Neuronal stem cell (in vitro differentiated cells): ENCODE results near the gene RNH1.
A peak's percentile ranks its signal among the peaks of the same experiment; 100 is the strongest.

Experiments
- DNase-seq: peaks from one replicate; pipeline ENCODE4 v3.0.0-alpha.2; 2013; ENCODE audit warnings: low spot score
- H2AFZ ChIP-seq: one replicate; pipeline ENCODE4 v1.6.1; 2013; ENCODE audit warnings: mild to moderate bottlenecking, low read length, inconsistent platforms
- H2AK5ac ChIP-seq: 2 replicates; pipeline ENCODE4 v1.6.1; 2013; ENCODE audit warnings: low read depth, mild to moderate bottlenecking, inconsistent platforms, low read length, moderate library complexity, mixed read lengths
- H2BK120ac ChIP-seq: 2 replicates; pipeline ENCODE4 v1.6.1; 2013; ENCODE audit warnings: low read depth, mild to moderate bottlenecking, inconsistent platforms, low read length, moderate library complexity, mixed read lengths
- H2BK12ac ChIP-seq: one replicate; pipeline ENCODE4 v1.6.1; 2013; ENCODE audit warnings: low read length, inconsistent platforms
- H2BK15ac ChIP-seq: 2 replicates; pipeline ENCODE4 v1.6.1; 2013; ENCODE audit warnings: mild to moderate bottlenecking, low read length, inconsistent platforms, mixed read lengths
- H2BK5ac ChIP-seq: one replicate; pipeline ENCODE4 v1.6.1; 2013; ENCODE audit warnings: inconsistent platforms, mild to moderate bottlenecking, low read length, moderate library complexity
- H3K14ac ChIP-seq: one replicate; pipeline ENCODE4 v1.6.1; 2013; ENCODE audit warnings: low read length, inconsistent platforms
- H3K18ac ChIP-seq: 2 replicates; pipeline ENCODE4 v1.6.1; 2013; ENCODE audit warnings: low read length, inconsistent platforms
- H3K23ac ChIP-seq: 2 replicates; pipeline ENCODE4 v1.6.1; 2013; ENCODE audit warnings: low read depth, mild to moderate bottlenecking, mixed read lengths, low read length, inconsistent platforms; ENCODE audit not compliant: poor library complexity
- H3K27ac ChIP-seq: replicated peaks from 3 replicates; pipeline ENCODE4 v1.5.1; 2013; ENCODE audit warnings: low read length, inconsistent platforms
- H3K27me3 ChIP-seq, 3 experiments: 2 replicates each; pipeline ENCODE4 v1.6.1; 2013; ENCODE audit warnings: low read length in 3 of 3, mild to moderate bottlenecking in 2 of 3, inconsistent platforms in 1 of 3, low read depth in 1 of 3, mixed read lengths in 1 of 3, moderate library complexity in 1 of 3; ENCODE audit not compliant: control insufficient read depth in 3 of 3, insufficient read depth in 3 of 3
- H3K36me3 ChIP-seq, 2 donors: replicated peaks in 1 of 2; 2 replicates each; pipeline ENCODE4 v1.6.1; 2013; ENCODE audit warnings: low read length in 2 of 2; ENCODE audit not compliant: control insufficient read depth in 2 of 2, insufficient read depth in 2 of 2
- H3K4ac ChIP-seq: 2 replicates; pipeline ENCODE4 v1.6.1; 2013; ENCODE audit warnings: inconsistent platforms, mild to moderate bottlenecking, low read length, moderate library complexity
- H3K4me1 ChIP-seq, 2 donors: 1 replicate in 1 of 2; 2 replicates in 1 of 2; pipeline ENCODE4 v1.6.1; 2013; ENCODE audit warnings: low read length in 2 of 2, low read depth in 1 of 2; ENCODE audit not compliant: control insufficient read depth in 2 of 2, insufficient read depth in 1 of 2
- H3K4me2 ChIP-seq: one replicate; pipeline ENCODE4 v1.6.1; 2013; ENCODE audit warnings: mild to moderate bottlenecking, low read length, inconsistent platforms; ENCODE audit not compliant: insufficient read depth, poor library complexity, severe bottlenecking
- H3K4me3 ChIP-seq, 2 donors: 2 replicates each; pipeline ENCODE4 v1.5.1; 2013; ENCODE audit warnings: low read length in 2 of 2, mild to moderate bottlenecking in 2 of 2, inconsistent platforms in 1 of 2, moderate library complexity in 1 of 2
- H3K79me1 ChIP-seq: one replicate; pipeline ENCODE4 v1.6.1; 2013; ENCODE audit warnings: low read depth, mild to moderate bottlenecking, inconsistent platforms, low read length, moderate library complexity
- H3K9ac ChIP-seq: one replicate; pipeline ENCODE4 v1.6.1; 2013; ENCODE audit warnings: mild to moderate bottlenecking, low read depth, low read length, inconsistent platforms; ENCODE audit not compliant: poor library complexity
- H3K9me3 ChIP-seq, 2 donors: replicated peaks in 1 of 2; 2 replicates each; pipeline versions ENCODE3 to v1.6.1; 2013; ENCODE audit warnings: low read length in 2 of 2, mild to moderate bottlenecking in 2 of 2, inconsistent platforms in 1 of 2, low read depth in 1 of 2, mixed read lengths in 1 of 2, moderate library complexity in 1 of 2; ENCODE audit not compliant: control insufficient read depth in 2 of 2, insufficient read depth in 1 of 2
- H4K8ac ChIP-seq: one replicate; pipeline ENCODE4 v1.6.1; 2013; ENCODE audit warnings: low read depth, mild to moderate bottlenecking, inconsistent platforms, low read length, moderate library complexity
- H4K91ac ChIP-seq: one replicate; pipeline ENCODE4 v1.6.1; 2013; ENCODE audit warnings: low read length, low read depth, mild to moderate bottlenecking, inconsistent platforms; ENCODE audit not compliant: poor library complexity
- WGBS, 2 donors: extraction: QIAGEN DNeasy Blood & Tissue Kit; methylation state at CpG; one replicate each; pipeline ENCODE4 v1.1.7; 2013; ENCODE audit warnings: missing lambda C conversion rate in 2 of 2, mixed read lengths in 1 of 2; ENCODE audit not compliant: insufficient read length in 2 of 2, insufficient replicate concordance in 1 of 2; ENCODE audit errors: extremely low coverage in 2 of 2; 5-methylcytosine and 5-hydroxymethylcytosine counted together

Gene RNH1

GRCh38 chr11:494761-495536 is 12.1 kb downstream of the RNH1 start:
- Histone ChIP-seq H2BK120ac (peak overlapping the region; percentile 41), H3K36me3 (peaks cover 57 to 82% of the 10 kb centered on the region in 2 donors), H2AK5ac (no peak overlapping the region), H2BK5ac (peak overlapping the region; percentile 53), H3K14ac (no peak overlapping the region), H3K9ac (no peak overlapping the region), H2BK12ac (no peak overlapping the region), H4K91ac (no peak overlapping the region), H3K4ac (peak overlapping the region; percentile 76), H3K27me3 (no peaks in the 10 kb centered on the region), H3K18ac (peak overlapping the region; percentile 57), H4K8ac (no peak overlapping the region), H3K27ac (no peak overlapping the region), H3K4me3 (no peak overlapping the region), H3K23ac (peak overlapping the region; percentile 16), H2AFZ (no peak overlapping the region), H3K4me2 (no peak overlapping the region), H2BK15ac (no peak overlapping the region), H3K79me1 (peaks cover 12% of the 10 kb centered on the region), H3K9me3 (peaks cover 0 to 17% of the 10 kb centered on the region in 2 donors), H3K4me1 (no peaks in the 10 kb centered on the region)
- WGBS, 2 donors: no CpG with 5 or more reads among the region's 37 CpGs
- no peak for DNase-seq

GRCh38 chr11:492427-493226 is 14.4 kb downstream of the RNH1 start:
- H2AFZ ChIP-seq: no peak overlapping the region
- no peak overlapping the region for H3K27ac ChIP-seq
- H2BK15ac ChIP-seq: no peak overlapping the region
- no peak overlapping the region for H2BK120ac ChIP-seq
- no peak overlapping the region for H3K4ac ChIP-seq
- H3K18ac ChIP-seq: no peak overlapping the region
- H4K8ac ChIP-seq: peak overlapping the region; percentile 92
- H3K4me2 ChIP-seq: no peak overlapping the region
- H3K9ac ChIP-seq: no peak overlapping the region
- no peaks in the 10 kb centered on the region for H3K4me1 ChIP-seq
- peaks cover 1% of the 10 kb centered on the region for H3K79me1 ChIP-seq
- H3K23ac ChIP-seq: no peak overlapping the region
- no CpG with 5 or more reads among the region's 32 CpGs for WGBS, 2 donors
- no peak overlapping the region for H4K91ac ChIP-seq
- no peak overlapping the region for H3K4me3 ChIP-seq
- H3K14ac ChIP-seq: peak overlapping the region; percentile 8
- H3K36me3 ChIP-seq: peaks cover 36 to 64% of the 10 kb centered on the region in 2 donors
- H2BK5ac ChIP-seq: peak overlapping the region; percentile 75
- H2AK5ac ChIP-seq: no peak overlapping the region
- no peak overlapping the region for H2BK12ac ChIP-seq
- peaks cover 0 to 11% of the 10 kb centered on the region in 2 donors for H3K9me3 ChIP-seq
- no peaks in the 10 kb centered on the region for H3K27me3 ChIP-seq
- no peak for DNase-seq

- H2BK12ac ChIP-seq: no peak overlapping the region
- peaks cover 7% of the 10 kb centered on the region for H3K79me1 ChIP-seq
- H2BK120ac ChIP-seq: no peak overlapping the region
- no peak overlapping the region for H2AFZ ChIP-seq
- no peak overlapping the region for H3K14ac ChIP-seq
- H4K8ac ChIP-seq: no peak overlapping the region
- H3K36me3 ChIP-seq: peaks cover 25 to 55% of the 10 kb centered on the region in 2 donors
- H3K4me3 ChIP-seq: no peak overlapping the region
- H2AK5ac ChIP-seq: no peak overlapping the region
- H2BK15ac ChIP-seq: no peak overlapping the region
- no peak overlapping the region for H3K4me2 ChIP-seq
- no peaks in the 10 kb centered on the region for H3K9me3 ChIP-seq
- no peaks in the 10 kb centered on the region for H3K27me3 ChIP-seq
- no peak for DNase-seq
- H2BK5ac ChIP-seq: no peak overlapping the region
- H3K18ac ChIP-seq: no peak overlapping the region
- no peak overlapping the region for H4K91ac ChIP-seq
- WGBS, 2 donors: no CpG with 5 or more reads among the region's 7 CpGs
- H3K9ac ChIP-seq: no peak overlapping the region
- no peak overlapping the region for H3K27ac ChIP-seq
- no peak overlapping the region for H3K4ac ChIP-seq
- H3K4me1 ChIP-seq: no peaks in the 10 kb centered on the region
- H3K23ac ChIP-seq: no peak overlapping the region
Observed at GRCh38 chr11:491358-491757, 15.7 kb downstream of the RNH1 start.

GRCh38 chr11:490930-491260 is 16.1 kb downstream of the RNH1 start:
- H2BK12ac ChIP-seq: no peak overlapping the region
- no CpG with 5 or more reads among the region's 15 CpGs for WGBS, 2 donors

More at GRCh38 chr11:490930-491260, 16.1 kb downstream of the RNH1 start:
- H3K4me2 ChIP-seq: no peak overlapping the region
- no peak overlapping the region for H3K4me3 ChIP-seq
- peaks cover 23 to 51% of the 10 kb centered on the region in 2 donors for H3K36me3 ChIP-seq
- no peak overlapping the region for H2BK15ac ChIP-seq
- H3K9me3 ChIP-seq: no peaks in the 10 kb centered on the region
- H2AK5ac ChIP-seq: no peak overlapping the region
- H3K18ac ChIP-seq: no peak overlapping the region
- peaks cover 8% of the 10 kb centered on the region for H3K79me1 ChIP-seq
- H3K4me1 ChIP-seq: no peaks in the 10 kb centered on the region
- DNase-seq: no peak
- no peak overlapping the region for H4K91ac ChIP-seq
- H3K27me3 ChIP-seq: no peaks in the 10 kb centered on the region
- H2BK120ac ChIP-seq: no peak overlapping the region
- H3K9ac ChIP-seq: peak overlapping the region; percentile 60
- H3K23ac ChIP-seq: no peak overlapping the region
- no peak overlapping the region for H2BK5ac ChIP-seq
- H3K14ac ChIP-seq: no peak overlapping the region
- H3K27ac ChIP-seq: no peak overlapping the region
- no peak overlapping the region for H2AFZ ChIP-seq
- no peak overlapping the region for H3K4ac ChIP-seq
- no peak overlapping the region for H4K8ac ChIP-seq
